Right ventricle myocardium superior (tissue), 1 donor: ENCODE data around the gene UBXN4. TPM values are rescaled to one million over a fixed set of nuclear protein-coding genes. Genes with fewer than 3 reads are reported as not detected.
A peak's percentile ranks its signal among the peaks of the same experiment; 100 is the strongest.
"Not testable (repeated sequence)": the region's sequence is repeated elsewhere in the genome, so short reads cannot be mapped to it uniquely, and the experiment has no call there.

Experiments
- ATAC-seq: fragments of 200-7000 bp; cut with Tn5 transposase; one replicate; pipeline ENCODE4 v1.9.1; 2020; ENCODE audit warnings: mild to moderate bottlenecking; ENCODE audit not compliant: poor library complexity
- DNase-seq: peaks from one replicate; pipeline ENCODE4 v3.0.0-alpha.2; 2020
- intact Hi-C: fragments of 100-400 bp; cut with DNase I; formaldehyde crosslinking; loops from one replicate; pipeline ENCODE4 v1.11.2; 2022
- total RNA-seq: library from RNA; stranded (reverse); fragmentation: NEBNext Ultra II Directional; extraction: Animal tissue kit (Norgen Biotek cat#: 25700); gene quantifications from one replicate; pipeline ENCODE4 v1.2.1, GENCODE V29; 2021
- donor health status: DM: no; HTN: yes; CAD: no; lungs with severe emphysema.

UBXN4 gene
- total RNA-seq, 1 donor from 2014 or later, result 62.0 TPM

- intact Hi-C loops, result no loop called here
- no peak for ATAC-seq
- DNase-seq, result no peak
These were observed 13.9 kb downstream of the UBXN4 start for GRCh38 chr2:135755573-135755972.

DNA sequence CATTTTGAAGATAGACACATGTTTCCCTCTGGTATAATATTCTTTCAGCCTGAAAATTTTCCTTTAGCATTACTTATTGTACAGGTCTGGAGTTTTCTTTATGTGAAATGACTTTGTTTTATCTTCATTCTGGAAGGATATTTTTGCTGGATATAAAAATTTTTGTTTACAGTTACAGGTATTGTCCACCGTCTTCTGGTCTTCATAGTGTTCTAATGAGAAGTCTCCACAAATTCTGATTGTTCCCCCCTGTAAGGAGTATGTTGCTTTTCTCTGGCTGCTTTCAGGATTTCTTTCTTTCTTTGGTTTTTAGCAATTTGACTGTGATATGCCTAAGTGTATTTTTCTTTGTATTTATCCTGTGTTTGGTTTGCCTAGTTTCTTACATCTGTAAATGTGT lies 15.0 kb downstream of the UBXN4 start:
- intact Hi-C loops, result no loop called here
- no peak for ATAC-seq
- DNase-seq, result no peak

GRCh38 chr2:135762022-135762421 lies 20.4 kb downstream of the UBXN4 start:
- DNase-seq (no peak), ATAC-seq (no peak)
- intact Hi-C loops, result no loop called here

GRCh38 chr2:135762530-135762929 lies 20.9 kb downstream of the UBXN4 start:
- intact Hi-C loops, result no loop called here
- no peak for DNase-seq
- ATAC-seq, result no peak

DNA sequence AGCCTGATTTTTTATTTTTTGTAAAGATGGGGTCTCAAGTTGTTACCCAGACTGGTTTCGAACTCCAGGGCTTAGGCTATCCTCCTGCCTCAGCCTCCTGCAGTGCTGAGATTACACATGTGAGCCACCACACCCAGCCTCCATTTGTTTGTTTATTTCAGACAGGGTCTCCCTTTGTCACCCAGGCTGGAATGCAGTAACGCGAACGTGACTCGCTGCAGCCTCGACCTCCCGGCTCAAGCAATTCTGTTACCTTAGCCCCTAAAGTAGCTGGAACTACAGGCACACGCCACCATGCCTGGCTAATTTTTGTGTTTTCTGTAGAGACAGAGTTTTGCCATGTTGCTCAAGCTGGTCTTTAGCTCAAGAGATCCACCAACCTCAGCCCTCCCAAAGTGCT lies 27.2 kb downstream of the UBXN4 start:
- intact Hi-C loops, result no loop called here
- no peak for DNase-seq
- ATAC-seq, result no peak

- DNase-seq (no peak), ATAC-seq (no peak)
- intact Hi-C loops, result no loop called here
These were observed 31.7 kb downstream of the UBXN4 start for GRCh38 chr2:135773319-135773718.

GRCh38 chr2:135773917-135774316 lies 32.3 kb downstream of the UBXN4 start:
- intact Hi-C loops, result no loop called here
- ATAC-seq, result no peak
- no peak for DNase-seq

DNA sequence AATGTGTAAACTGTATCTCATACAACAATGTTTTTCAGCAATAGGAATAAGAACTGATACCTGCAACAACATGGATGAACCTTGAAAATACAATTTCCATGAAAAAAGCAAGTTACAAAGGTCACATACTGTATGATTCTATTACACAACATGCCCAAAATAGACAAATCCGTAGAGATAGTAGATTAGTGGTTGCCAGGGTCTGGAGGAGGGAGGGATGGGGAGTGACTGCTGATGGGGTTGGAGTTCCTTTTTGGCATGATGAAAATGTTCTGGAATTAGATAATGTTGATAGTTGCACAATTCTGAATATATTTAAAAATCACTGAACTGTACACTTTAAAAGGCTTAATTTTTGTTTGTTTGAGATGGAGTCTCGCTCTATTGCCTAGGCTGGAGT lies 33.8 kb downstream of the UBXN4 start:
- DNase-seq, result no peak
- intact Hi-C loops, result no loop called here
- peak; percentile 85 for ATAC-seq

- ATAC-seq (no peak), DNase-seq (no peak)
- intact Hi-C loops, result no loop called here
These were observed 34.7 kb downstream of the UBXN4 start for GRCh38 chr2:135776367-135776766.

- intact Hi-C loops, result no loop called here
- ATAC-seq (no peak), DNase-seq (no peak)
These were observed 40.6 kb downstream of the UBXN4 start for GRCh38 chr2:135782231-135782630.

- intact Hi-C loops, result no loop called here
- ATAC-seq, result no peak
- DNase-seq, result no peak
These were observed 41.8 kb downstream of the UBXN4 start for GRCh38 chr2:135783439-135783838.

- no peak for DNase-seq
- no peak for ATAC-seq
- intact Hi-C loops, result no loop called here
These were observed 43.4 kb downstream of the UBXN4 start for GRCh38 chr2:135785032-135785431.

GRCh38 chr2:135786823-135787222 lies 45.2 kb downstream of the UBXN4 start:
- intact Hi-C loops, result no loop called here
- DNase-seq (no peak), ATAC-seq (no peak)

DNA sequence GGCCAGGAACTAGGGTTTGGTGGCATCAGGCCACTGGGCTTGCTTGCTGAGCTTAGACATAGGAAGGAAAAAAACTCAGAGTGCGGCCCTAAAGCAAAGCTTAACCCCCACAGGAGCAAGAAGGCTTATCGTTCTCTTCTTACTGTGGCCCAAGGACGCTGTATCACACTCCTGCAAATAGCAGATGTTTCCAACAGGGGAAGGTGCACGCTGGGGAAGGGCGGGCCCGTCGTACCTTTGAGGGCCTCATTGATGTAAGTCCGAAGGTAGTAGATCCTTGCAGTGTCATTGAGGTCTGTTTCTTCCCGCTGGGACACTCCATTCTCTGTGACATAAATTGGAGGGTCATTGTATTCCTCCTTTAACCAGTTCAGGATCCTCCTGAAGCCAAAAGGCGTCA lies 48.8 kb downstream of the UBXN4 start:
- ATAC-seq, result no peak
- intact Hi-C loops, result no loop called here

DNA sequence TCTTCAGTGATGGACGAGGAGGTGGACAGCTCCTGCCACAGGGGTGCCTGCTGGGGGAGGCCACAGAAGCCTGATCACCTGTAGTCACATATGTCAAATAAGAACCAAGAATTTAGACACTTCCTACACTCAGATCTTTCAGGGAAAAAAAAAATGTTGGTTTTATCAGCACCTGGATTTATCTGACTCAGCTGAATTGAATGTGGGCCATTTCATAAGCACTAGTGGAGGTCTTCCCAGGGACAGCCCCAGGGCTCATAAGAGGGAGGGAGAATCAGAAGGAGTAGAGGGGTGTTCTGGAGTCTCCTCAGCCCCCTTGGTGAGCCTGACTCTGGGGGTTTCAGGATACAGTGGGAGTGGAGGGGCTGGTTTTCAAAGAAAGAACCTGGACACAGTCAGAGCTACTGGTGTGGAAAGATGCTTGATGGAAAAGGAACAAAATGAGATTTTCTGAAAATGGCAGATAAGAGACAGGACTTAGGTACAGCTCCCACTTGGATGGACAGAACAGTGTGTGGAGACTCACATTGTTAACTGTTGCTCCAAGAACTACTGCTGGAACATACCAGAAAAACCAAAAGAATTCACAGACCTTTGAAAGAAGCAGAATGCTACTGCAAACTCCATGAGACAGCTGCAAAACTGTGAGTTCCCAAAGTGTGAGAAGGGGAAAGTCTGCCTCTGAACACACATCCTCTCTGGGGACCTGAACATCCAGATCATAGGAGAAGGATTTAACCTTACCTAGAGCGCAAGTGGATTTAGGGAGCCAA lies 49.9 kb downstream of the UBXN4 start:
- ATAC-seq (no peak), DNase-seq (no peak)
- intact Hi-C loops, result no loop called here

More for the DNA sequence above, 48.8 kb downstream of the UBXN4 start:
- DNase-seq, result no peak

GRCh38 chr2:135792401-135793150 lies 50.9 kb downstream of the UBXN4 start:
- DNase-seq (no peak), ATAC-seq (no peak)
- intact Hi-C loops, result no loop called here

GRCh38 chr2:135795641-135796040 lies 54.0 kb downstream of the UBXN4 start:
- DNase-seq, intact Hi-C loops, ATAC-seq: not testable (repeated sequence)

DNA sequence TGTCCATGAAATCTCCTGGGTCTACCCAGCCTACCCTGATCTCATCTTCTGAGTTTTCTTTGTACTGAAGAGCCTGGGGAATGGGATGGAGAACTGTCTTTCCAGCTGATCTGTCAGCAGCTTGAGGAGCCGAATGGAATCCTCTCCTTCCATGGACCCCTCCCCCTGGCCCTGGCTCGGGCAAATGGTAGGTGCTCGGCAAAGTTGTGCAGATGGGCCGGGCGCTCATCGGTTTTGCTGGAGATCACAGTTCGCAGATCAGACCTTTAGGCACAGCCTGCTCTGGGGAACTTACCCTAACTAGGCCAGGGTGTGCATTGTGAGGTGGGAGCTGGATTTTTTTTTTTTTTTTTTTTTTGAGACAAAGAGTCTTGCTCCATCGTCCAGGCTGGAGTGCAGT lies 55.0 kb downstream of the UBXN4 start:
- no peak for DNase-seq
- ATAC-seq, result no peak
- intact Hi-C loops, result no loop called here

DNA sequence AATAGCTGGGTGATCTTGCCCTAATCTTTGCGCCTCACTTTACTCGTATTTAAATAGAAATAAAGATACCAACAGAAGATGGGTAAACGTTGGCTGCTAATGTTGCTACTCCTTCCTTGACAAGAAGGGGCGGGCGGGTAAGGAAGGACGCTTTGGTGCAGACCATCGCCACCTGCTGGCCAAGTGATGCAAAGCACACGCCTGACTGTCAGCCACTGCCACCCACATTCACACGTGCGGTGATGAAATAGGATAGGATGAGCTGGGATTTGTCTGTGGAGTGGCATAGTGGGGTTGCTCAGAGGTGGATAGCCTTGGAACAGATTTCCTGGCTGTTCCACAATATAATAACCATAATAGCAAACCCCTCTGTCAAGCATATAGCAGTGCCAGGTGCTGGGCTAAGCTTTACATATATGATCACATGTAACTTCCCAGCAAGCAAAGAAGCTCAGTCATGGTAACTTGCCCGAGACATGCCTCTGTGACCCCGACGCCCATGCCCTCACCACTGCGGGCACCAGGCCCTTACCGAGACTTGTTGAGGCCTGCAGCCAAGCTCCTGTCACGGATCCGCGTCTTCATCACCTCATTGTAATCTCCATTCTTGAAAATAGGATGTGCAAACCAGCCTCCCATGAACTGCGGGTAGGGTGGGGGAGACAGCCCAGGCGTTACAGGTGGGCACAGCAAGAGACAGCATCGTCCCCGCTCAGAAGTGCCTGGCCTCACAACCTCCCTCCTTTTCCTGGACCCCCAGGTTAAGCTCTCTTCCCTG lies 56.0 kb downstream of the UBXN4 start:
- ATAC-seq, result peak; percentile 90
- intact Hi-C loops, result no loop called here

More for the DNA sequence above, 56.0 kb downstream of the UBXN4 start:
- peak; percentile 81 for DNase-seq
